ENCODE data around the gene BEND6. TPM values are rescaled to one million over a fixed set of nuclear protein-coding genes. Genes with fewer than 3 reads are reported as not detected.

BEND6 gene
- total and polyA plus RNA-seq, 7 donors, result 0.14 to 1.1 (median 0.30) TPM

DNA sequence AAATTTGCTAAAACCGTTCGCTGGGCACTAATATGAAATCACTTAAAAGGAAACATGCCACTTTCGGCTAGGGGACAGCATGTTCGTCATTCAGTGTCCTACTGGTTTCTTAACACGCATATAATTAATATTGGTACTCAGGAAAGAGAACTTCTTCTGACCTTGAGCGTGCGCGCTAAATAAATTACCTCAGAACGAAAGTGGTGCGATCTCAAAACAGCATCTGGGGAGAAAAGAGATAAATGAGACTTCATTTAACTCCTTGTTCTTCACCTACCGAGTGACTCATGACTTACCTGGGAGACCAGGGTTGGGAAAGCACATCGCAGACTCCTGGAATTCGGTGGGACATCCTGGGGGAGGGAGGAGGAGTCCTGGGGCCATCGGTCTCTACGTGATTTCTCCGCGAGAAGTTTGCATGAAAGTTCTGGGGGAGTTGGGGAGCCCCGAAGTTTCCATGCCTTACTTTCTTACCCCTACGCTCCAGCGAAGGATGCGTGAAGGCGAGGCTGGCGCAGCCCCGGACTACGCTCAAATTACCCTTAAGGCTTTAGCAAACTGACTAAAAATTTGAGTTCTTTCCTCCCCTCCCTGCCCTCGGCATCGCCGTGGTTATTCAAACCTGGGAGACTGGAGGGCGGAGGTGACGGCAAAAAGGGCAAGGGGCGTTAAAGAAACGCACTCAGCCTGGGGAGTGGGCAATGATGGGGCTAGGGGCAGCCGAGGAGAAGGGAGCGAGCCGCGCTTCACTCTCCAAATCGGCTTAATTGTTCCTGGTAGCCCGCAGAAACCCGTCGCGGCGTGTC lies 1.1 kb upstream of the BEND6 start:
- no peak for TF ChIP-seq CTCF (IDR thresholded peaks at IDR 0.05)
- ATAC-seq (no peak), DNase-seq (no peak)
- 4% methylated on average over 42 of the region's 42 CpGs for WGBS, 3 donors
- H3K9me3 ChIP-seq, result no peaks in the 10 kb centered on the region
- no peaks in the 10 kb centered on the region for H3K27me3 ChIP-seq (ENCODE audit: insufficient read depth in 3 of 3, low read length in 2 of 3)
- peak overlapping the region; percentile 72 for H3K4me3 ChIP-seq
- H3K4me1 ChIP-seq, result peaks cover 7% of the 10 kb centered on the region
- H3K36me3 ChIP-seq (ENCODE audit: insufficient read depth in 1 of 2, low read depth in 1 of 2), result no peaks in the 10 kb centered on the region
- intact Hi-C loops (cut with DNase I), result loop anchor here in 1 of 2 donors (2.0 kb wide), 2 partner anchors 51 to 363 kb away; partner anchors contain the start of gene PRIM2
- H3K27ac ChIP-seq, result no peak overlapping the region

DNA sequence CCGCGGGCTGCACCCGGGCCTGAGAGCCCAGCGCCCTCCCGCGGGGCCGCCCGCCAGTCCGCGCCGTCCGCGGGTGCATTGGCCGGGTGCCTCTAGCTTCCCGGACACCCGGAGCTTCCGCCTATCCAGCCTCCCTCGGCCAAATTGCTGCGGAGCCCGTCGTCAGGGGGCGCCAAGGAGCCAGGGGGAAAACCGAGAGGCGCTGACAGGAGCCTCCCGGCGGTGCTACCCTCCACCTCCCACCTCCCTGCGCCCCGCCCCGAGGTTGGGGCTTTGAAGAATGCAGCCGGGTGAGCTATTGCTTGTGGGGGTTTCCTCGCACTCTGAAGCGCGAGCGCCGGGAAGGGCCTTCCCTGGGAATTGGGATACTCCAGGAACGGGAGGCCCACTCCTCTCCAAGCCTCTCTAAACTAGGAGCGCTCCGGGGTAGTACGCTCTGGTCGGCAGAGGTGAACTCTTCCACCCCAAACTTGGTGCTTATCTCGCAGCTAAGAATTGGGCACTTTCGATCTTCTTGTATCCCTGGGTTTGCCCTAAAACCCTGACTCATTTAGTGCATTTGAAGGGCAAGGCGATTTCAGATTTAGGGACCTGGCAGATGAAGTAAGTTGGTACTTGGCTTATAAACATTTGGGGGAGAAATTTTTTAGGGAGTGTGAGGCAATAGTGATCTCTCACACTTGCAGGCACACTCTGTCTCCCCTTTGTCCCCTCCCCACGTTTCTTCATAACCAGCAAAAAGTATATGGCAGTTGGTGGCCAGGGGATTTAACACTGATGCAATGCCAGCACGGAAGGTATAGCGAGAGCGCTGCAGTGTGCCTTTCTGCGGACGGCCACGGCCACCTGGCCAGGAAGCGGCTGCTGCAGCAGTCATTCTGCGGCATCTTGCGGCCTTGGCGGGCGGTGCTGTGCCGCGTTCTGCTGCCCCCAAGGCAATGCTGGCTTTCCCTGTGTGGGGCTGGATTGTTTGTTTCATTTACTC lies 556 bp downstream of the BEND6 start:
- WGBS, 3 donors, result 1 to 6% (median 3%) methylated on average over 35 to 57 of the region's 57 CpGs
- H3K27ac ChIP-seq, result peak overlapping the region; percentile 32
- H3K4me3 ChIP-seq, result peak overlapping the region; percentile 72
- no peaks in the 10 kb centered on the region for H3K27me3 ChIP-seq (ENCODE audit: insufficient read depth in 3 of 3, low read length in 2 of 3)
- H3K9me3 ChIP-seq, result no peaks in the 10 kb centered on the region
- ATAC-seq (peak; percentile 84 to 97 (median 90)), DNase-seq (peak; percentile 81 to 90)
- peaks cover 7% of the 10 kb centered on the region for H3K4me1 ChIP-seq
- TF ChIP-seq CTCF (IDR thresholded peaks at IDR 0.05), result peak; percentile 69
- intact Hi-C loops (cut with DNase I), result loop anchor here in 1 of 2 donors (2.0 to 5.0 kb wide), 3 partner anchors 53 to 361 kb away; partner anchors contain the start of gene PRIM2
- no peaks in the 10 kb centered on the region for H3K36me3 ChIP-seq (ENCODE audit: insufficient read depth in 1 of 2, low read depth in 1 of 2)

- peaks cover 7% of the 10 kb centered on the region for H3K4me1 ChIP-seq
- no peak overlapping the region for H3K27ac ChIP-seq
- H3K4me3 ChIP-seq, result no peak overlapping the region
- ATAC-seq (no peak), DNase-seq (no peak)
- TF ChIP-seq CTCF (IDR thresholded peaks at IDR 0.05), result no peak
- H3K9me3 ChIP-seq, result no peaks in the 10 kb centered on the region
- no peaks in the 10 kb centered on the region for H3K27me3 ChIP-seq (ENCODE audit: insufficient read depth in 3 of 3, low read length in 2 of 3)
- no peaks in the 10 kb centered on the region for H3K36me3 ChIP-seq (ENCODE audit: insufficient read depth in 1 of 2, low read depth in 1 of 2)
- 84 to 87% (median 86%) methylated on average over 4 of the region's 4 CpGs for WGBS, 3 donors
- intact Hi-C loops (cut with DNase I), result loop anchor here in 1 of 2 donors (5.0 kb wide), 1 partner anchor 66 kb away; no protein-coding TSS in a partner anchor
Observed at GRCh38 chr6:56956491-56956890, 1.6 kb downstream of the BEND6 start.

DNA sequence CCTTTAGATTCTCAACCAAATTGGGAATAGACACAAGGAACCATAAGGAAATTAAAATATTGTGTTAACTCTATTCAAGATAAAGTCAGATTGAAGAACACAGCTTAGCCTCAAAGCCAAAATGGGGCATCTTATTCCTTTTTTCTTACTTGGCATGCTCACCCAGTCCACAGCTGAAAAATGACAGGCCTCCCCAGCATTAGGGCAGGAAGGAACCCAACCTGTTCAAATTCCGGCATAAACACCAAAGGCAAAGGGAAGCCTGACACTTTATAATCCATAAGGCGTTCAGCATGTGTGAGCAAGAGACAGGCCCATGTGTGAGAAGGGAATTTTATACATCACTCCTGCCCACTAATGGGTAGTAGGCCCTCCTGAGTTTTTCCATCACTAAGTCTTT lies 2.9 kb downstream of the BEND6 start:
- DNase-seq, result no peak
- TF ChIP-seq CTCF (IDR thresholded peaks at IDR 0.05), result no peak
- no peaks in the 10 kb centered on the region for H3K9me3 ChIP-seq
- H3K36me3 ChIP-seq (ENCODE audit: insufficient read depth in 1 of 2, low read depth in 1 of 2), result no peaks in the 10 kb centered on the region
- H3K27ac ChIP-seq, result no peak overlapping the region
- H3K4me3 ChIP-seq, result no peak overlapping the region
- intact Hi-C loops (cut with DNase I), result loop anchor here in 1 of 2 donors (5.0 kb wide), 1 partner anchor 64 kb away; no protein-coding TSS in a partner anchor
- no peaks in the 10 kb centered on the region for H3K27me3 ChIP-seq (ENCODE audit: insufficient read depth in 3 of 3, low read length in 2 of 3)
- 85 to 98% (median 94%) methylated on average over 2 of the region's 2 CpGs for WGBS, 3 donors
- peaks cover 7% of the 10 kb centered on the region for H3K4me1 ChIP-seq
- ATAC-seq, result no peak

All from psoas muscle (tissue), 8 donors.